HG02885 (cell line): ENCODE data around the gene NCOA5.

Experiments
- ATAC-seq: cut with Tn5 transposase; IDR thresholded peaks from one replicate; pipeline ENCODE4 v1.9.1; 2021; ENCODE audit warnings: mild to moderate bottlenecking; ENCODE audit not compliant: unreplicated experiment, poor library complexity

The NCOA5 gene

DNA sequence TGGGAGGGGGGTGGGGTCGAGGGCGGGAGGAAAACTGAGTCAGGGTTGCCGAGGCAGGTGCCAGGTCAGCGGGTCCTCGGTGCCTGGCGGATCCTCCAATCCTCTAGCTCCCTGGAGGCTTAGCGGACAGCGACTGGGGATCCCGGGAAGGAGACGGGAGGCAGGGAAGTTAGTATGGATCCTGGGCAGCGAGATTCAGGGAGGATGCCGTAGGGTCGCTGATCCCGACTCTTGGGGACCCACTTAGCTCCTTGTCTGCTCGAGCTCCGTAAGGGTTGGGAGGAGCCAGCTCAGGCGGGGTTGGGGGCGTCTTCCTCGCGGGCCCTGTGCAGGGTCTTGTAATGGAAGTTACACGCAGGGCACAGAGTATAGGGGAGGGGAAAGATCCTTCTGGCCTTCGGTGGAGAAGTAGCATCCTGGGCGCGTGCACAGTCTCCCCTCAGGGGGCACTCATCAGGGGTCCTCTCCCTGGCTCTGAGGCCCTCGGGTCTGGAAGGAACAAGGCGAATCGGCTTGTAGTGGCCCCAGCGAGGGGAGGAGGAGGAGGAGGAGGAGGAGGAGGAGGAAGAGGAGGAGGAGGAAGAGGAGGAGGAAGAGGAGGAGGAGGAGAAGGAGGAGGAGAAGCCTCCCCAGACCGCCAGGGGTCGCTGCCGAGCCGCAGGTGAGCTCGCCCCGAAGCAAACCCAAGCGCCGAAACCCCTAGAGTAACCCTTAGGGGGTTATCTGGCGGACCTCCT lies 67.2 kb downstream of the NCOA5 start:
- no peak for ATAC-seq

DNA sequence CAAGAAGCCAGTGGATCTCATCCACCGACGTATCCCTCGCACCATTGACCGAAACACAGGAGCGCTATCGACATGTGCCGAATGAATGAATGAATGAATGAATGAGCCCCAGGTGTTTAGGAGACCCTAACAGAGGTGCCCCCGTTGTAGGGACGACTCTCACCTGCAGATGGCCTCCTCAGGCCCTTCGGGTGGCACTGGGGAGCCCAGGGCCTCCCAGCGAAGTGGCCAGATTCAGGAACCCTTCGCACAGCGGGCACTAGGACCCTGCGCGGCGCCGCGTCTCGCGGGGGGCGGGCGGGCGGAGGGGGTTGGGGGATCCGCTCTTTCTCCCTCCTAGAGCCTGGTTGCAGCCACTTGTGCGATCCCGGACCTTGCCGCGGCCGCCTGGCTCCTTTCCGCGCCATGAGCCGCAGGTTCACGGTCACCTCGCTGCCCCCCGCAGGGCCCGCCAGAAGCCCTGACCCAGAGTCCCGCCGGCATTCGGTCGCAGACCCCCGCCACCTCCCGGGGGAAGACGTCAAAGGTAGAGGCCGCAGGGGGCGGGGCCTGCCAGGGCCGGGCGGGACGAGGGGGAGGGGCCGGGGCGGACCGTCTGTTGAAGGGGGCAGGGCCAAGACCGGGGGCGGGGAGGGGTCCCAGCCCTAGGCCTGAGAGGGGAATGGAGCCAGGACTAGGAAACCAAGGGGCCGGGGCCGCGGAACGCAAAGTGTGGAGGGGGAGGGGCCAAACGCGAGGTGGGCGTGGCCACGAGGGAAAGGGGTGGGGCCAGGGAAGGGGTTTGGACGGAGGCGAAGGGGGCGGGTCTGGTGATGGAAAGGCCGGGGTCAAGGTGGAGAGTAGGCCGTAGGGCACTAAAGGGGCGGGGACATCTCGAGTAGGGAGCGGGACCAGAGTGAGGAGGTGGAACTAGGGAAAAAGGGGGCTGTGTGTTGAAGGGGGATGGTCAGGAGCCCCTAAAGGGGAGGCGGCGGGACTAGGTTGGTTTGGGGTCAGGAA lies 68.1 kb downstream of the NCOA5 start:
- no peak for ATAC-seq

DNA sequence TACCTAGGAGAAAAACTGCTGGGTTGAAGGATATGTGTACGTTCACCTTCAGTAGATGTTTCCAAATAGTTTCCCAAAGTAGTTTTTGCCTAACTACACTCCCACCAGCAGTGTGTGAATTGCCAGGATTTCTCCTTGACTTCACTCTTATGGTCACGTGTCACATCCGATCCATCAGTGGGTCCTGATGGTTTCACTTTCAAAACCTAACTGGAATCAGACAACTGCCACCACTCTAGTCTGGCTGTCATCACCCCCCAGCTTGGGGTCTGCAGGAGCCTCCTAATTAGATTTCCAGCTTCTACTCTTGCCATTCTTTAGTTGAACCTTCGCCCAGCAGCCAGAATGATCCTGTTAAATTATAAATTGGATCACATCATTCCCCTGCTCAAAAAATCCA lies 69.2 kb downstream of the NCOA5 start:
- no peak for ATAC-seq

- no peak for ATAC-seq
Observed at GRCh38 chr20:46018611-46019010, 71.2 kb downstream of the NCOA5 start.

DNA sequence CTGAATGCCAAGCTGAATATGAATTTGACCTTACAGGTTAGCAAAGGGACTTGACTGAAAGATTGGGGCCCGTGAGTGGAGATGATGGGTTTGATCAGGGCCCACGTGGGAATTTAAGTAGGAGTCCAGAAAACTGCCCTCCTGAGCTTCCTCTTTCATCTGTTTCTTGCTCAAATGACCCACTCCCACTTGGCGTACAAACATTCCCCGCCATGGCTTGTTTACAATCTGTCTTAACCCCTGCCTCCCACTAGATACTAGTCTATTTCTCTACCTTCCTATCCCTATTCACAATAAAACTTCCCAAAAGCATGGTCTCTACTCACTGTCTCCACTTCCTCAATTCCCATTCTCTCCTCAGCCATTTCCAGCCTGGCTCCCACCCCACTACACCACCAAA lies 71.7 kb downstream of the NCOA5 start:
- no peak for ATAC-seq

- no peak for ATAC-seq
Observed at GRCh38 chr20:46017272-46017671, 72.5 kb downstream of the NCOA5 start.

DNA sequence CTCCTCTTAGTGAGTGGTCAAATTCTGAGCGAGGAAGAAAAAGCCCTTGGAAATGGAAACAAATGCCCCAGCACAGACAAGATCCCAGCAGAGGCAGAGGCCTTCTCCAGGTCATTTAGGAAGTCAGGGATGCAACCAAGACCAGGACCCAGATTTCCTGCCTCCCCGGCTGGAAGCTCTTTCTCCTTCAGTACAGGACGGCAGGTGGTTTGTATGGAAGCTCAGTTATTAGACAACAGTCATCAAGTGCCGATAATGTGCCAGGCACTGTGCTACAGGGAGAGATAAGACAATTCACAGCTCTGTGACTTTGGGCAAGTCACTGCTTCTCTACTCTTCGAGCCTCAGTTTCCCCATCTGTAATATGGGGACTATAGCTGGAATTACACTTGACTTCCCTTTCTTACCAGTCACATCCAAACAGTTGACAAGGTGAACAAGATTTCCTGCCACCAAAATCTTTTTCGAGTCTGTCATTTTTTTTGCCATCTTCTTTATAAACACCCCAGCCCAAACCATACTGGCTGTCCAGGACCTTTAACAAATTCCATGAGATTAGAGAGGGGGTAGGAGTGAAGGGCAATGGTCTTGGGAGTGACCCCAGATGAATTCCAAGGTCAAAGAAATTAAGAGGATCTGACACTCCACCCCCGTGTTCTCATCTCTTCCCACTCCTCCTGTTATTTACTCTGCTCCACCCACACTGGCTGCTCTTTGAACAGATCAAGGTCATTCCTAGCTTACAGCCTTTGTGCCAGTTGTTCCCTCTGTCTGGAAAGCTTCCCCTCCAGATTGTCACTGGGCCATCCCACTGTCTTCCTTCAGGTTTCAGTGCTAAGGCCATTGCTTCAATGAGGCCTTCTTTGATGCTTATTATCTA lies 75.0 kb downstream of the NCOA5 start:
- no peak for ATAC-seq

GRCh38 chr20:46013829-46014516 lies 75.8 kb downstream of the NCOA5 start:
- peak; percentile 74 for ATAC-seq

DNA sequence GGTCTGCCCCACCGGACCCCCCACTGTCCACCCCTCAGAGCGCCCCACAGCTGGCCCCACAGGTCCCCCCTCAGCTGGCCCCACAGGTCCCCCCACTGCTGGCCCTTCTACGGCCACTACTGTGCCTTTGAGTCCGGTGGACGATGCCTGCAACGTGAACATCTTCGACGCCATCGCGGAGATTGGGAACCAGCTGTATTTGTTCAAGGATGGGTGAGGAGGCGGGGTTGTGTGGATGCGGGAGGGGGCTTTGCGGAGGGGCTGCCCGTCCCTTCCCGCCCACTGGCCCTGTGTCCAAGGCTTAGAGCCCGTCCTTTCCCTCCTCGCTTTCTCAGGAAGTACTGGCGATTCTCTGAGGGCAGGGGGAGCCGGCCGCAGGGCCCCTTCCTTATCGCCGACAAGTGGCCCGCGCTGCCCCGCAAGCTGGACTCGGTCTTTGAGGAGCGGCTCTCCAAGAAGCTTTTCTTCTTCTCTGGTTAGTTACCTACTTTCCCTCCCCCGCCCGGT lies 76.4 kb downstream of the NCOA5 start:
- no peak for ATAC-seq

DNA sequence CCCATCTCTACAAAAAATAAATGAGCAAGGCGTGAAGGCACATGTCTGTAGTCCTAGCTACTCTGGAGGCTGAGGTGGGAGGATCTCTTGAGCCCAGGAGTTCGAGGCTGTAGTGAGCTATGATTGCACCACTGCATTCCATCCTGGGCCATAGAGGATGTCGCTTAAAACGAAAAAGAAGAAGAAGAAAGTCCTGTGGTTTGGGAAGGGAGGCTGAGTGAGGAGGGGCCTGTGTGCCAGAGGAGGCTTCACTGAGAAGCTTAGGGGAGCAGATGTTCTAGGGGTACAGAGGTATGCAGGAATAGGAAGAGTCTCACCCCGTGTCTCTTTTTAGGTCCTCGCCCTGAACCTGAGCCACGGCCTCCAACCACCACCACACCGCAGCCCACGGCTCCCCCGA lies 76.8 kb downstream of the NCOA5 start:
- ATAC-seq: no peak

DNA sequence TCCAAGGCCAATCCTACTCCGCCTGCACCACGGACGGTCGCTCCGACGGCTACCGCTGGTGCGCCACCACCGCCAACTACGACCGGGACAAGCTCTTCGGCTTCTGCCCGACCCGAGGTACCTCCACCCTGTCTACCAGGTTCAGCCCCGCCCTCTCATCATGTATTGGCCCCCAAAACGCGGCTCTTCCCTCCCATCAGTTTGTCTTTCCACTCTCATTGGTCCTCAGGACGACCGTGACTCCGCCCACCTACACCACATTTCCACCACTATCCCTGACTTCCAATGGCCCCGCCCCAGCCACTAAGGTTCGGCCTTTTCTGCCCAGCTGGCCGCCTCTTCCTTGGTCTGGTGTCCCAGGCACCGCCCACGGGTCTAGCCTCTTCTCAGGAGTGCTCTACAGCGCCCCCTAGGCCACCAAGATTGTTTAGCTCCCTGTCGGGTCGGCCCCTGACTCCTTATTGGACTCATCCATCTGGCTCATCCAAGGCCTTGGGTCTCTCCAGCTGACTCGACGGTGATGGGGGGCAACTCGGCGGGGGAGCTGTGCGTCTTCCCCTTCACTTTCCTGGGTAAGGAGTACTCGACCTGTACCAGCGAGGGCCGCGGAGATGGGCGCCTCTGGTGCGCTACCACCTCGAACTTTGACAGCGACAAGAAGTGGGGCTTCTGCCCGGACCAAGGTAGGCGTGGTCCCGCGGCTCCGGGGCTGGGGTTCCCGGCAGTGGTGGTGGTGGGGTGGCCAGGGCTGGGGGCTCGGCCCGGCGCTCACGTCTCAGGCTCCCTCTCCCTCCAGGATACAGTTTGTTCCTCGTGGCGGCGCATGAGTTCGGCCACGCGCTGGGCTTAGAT lies 77.9 kb downstream of the NCOA5 start:
- no peak for ATAC-seq
